ENCODE measurements around the gene CPO.

Gene CPO

GRCh38 chr2:207015901-207016300, 76.6 kb downstream of the CPO start:
- DNase-seq (ENCODE audit: low spot score) = no peak
